Left ventricle myocardium superior (tissue), 1 donor: ENCODE data around the gene PPP4C. TPM values are rescaled to one million over a fixed set of nuclear protein-coding genes. Genes with fewer than 3 reads are reported as not detected.
"Not testable (repeated sequence)": the region's sequence is repeated elsewhere in the genome, so short reads cannot be mapped to it uniquely, and the experiment has no call there.

Source experiments
- ATAC-seq: fragments of 200-7000 bp; cut with Tn5 transposase; one replicate; pipeline ENCODE4 v1.9.1; 2020; ENCODE audit warnings: mild to moderate bottlenecking, moderate library complexity
- DNase-seq: peaks from one replicate; pipeline ENCODE4 v3.0.0-alpha.2; 2020
- intact Hi-C: fragments of 100-400 bp; cut with micrococcal nuclease; formaldehyde crosslinking; loops from one replicate; pipeline ENCODE4 v1.11.0; 2022
- total RNA-seq: library from RNA; stranded (reverse); fragmentation: NEBNext Ultra II Directional; extraction: Animal tissue kit (Norgen Biotek cat#: 25700); gene quantifications from one replicate; pipeline ENCODE4 v1.2.1, GENCODE V29; 2021
- donor health status: DM: no; HTN: yes; CAD: no; lungs with severe emphysema.

PPP4C gene
- total RNA-seq, 1 donor from 2014 or later, result 33.1 TPM

- intact Hi-C loops, result no loop called here
- DNase-seq (peak; percentile 97), ATAC-seq (peak; percentile 91)
These were observed 15.9 kb downstream of the PPP4C start, which contains the start of gene TBX6 for GRCh38 chr16:30091474-30092372. Gene TBX6, minus strand, starts transcription at chr16:30091924. Its CDS starts 731 bp downstream, at chr16:30091193.

- ATAC-seq (peak; percentile 56), DNase-seq (peak; percentile 88)
- intact Hi-C loops, result no loop called here
These were observed 16.7 kb downstream of the PPP4C start for GRCh38 chr16:30092373-30093010.

GRCh38 chr16:30094541-30095165 lies 18.9 kb downstream of the PPP4C start:
- ATAC-seq, result no peak
- peak; percentile 41 for DNase-seq
- intact Hi-C loops, result no loop called here

GRCh38 chr16:30095166-30096078 lies 19.6 kb downstream of the PPP4C start:
- ATAC-seq, result no peak
- peak; percentile 49 for DNase-seq
- intact Hi-C loops, result no loop called here

- intact Hi-C loops, result no loop called here
- peak; percentile 97 for DNase-seq
- peak; percentile 74 for ATAC-seq
These were observed 20.5 kb downstream of the PPP4C start, which contains the start of gene YPEL3 for GRCh38 chr16:30096105-30096861. Gene YPEL3, minus strand, starts transcription at chr16:30096213. Its CDS starts 731 bp downstream, at chr16:30095482.

GRCh38 chr16:30096862-30097563 lies 21.2 kb downstream of the PPP4C start:
- intact Hi-C loops, result no loop called here
- DNase-seq (no peak), ATAC-seq (no peak)

DNA sequence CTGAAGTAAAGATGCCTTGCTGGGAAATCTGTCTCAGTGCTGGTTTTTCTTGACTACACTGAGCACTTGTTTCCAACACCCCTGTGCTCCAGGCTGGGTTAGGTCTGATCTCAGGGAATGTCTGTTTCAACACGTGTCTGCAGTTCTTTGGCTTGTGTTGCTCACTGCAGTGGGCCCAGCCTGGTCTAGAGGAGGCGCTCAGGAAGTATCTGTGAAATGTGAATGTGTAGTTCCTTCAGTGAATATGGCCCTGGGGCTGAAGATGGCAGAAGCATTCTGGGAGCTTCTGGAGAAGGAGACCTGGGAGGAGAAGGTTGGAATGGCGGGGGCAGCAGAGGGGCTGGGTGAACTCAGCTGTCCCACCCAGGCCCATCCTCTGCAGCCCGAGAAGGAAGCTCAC lies 28.3 kb downstream of the PPP4C start:
- intact Hi-C loops, result no loop called here
- no peak for ATAC-seq
- DNase-seq, result no peak

DNA sequence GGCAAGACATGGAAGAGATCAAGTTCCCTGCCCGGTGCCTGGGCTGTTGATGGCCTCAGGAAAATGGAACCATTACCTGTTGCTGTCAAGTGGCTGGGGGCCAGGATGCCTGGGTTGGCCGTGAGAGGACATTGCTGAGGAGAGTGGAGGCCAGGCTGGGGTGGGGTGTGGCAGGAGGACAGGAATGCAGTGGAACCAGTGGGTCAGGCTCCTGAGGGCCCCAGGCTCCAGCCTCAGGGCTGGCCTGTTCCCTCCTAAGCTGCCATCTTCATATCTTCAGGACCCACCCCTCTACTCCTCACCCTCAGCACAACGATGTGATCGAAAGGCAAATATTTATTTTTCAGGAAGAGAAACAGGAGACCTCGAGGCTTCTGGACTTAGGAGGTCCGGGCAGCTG lies 28.7 kb downstream of the PPP4C start:
- ATAC-seq (no peak), DNase-seq (no peak)
- intact Hi-C loops, result no loop called here

DNA sequence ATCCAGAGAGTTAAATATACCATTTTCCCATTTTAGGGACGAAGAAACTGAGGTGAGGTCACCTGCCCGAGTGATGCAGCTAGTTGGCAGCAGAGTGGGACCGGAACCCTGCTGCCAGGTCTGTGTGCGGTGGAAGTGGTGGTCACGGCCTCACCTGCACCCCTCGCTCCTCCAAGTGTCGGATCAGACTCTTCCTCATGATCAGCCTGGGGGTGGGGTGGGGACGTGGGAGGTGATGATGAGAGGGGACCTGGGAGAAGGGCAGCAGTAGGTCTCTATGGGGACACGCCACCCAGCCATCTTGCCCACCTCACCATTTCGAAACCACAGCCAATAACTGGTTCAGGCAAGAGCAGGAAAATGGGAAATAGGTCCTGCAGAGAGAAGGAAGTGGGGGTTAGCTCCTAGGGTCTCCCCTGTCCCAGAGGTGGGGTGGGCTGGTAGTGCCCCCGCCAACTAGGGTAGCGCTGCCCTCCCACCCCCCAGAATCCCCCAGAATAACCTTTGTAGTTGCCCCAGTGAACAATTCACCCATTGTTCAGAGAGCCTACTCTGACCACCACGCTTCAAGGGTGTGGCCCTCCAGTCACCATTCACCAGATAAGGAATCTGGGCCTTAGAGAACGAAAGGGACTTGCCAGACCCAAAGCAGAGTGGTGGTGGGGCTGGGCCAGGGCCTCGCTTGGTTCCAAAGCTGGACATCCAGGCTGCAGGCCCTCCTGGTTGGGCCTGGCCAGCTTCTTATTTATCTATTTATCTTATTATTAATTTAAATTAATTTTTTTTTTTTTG lies 32.5 kb downstream of the PPP4C start:
- intact Hi-C loops, result no loop called here
- DNase-seq (no peak), ATAC-seq (no peak)

DNA sequence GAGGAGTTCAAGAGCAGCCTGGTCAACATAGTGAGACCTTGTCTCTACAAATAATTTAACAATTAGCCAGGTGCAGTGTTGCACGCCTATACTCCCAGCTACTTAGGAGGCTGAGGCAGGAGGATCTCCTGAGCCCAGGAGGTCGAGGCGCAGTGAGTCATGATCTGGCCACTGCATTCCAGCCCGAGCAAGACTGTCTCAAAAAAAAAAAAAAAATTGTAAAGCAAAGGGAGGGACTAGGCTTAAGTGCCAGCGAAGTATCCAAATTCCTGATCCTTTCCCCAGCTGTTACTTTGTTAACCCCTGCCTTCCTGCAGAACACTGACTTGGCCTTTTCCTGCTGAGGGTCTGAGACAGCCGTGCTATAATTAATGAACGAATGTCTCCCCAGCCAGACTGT lies 34.9 kb downstream of the PPP4C start:
- intact Hi-C loops, result no loop called here
- ATAC-seq, result no peak
- no peak for DNase-seq

DNA sequence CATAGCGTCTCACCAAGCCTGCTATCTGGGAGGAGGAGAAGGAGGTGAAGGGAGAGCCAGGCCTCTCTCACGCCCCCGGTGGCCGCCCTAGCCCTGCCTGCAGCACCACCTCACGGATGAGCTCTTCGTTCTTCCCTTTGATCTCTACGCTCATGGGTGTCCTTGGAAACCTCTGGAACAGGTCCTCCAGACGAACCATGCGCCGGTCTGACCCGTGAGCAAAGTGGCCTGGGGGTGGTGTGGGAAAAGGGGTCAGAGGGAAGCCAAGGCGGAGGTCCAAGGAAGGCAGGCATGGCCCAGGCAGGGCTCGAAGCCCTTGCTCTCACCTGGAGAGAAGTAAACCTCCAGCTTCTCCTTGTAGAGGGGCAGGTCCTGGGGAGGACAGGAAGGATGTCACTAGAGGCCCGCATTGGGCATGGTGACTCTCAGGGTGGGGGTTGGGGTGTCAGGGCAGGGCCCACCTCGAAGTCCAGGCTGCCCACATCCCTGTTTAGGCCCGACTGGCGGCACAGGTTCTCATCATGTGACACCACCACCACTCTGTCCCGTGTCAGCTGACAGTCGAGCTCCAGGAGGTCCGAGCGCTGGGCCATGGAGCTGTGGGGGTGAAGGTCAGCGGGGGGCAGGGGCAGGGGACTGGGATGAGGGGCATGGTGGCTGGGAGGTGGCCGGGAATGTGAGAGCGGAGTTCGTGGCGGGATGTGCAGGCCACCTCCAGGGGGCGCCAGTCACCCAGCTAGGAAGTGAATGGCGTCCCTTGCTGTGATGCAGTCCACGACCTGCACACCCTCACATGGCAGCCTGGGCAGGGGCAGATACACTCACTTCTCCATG lies 36.6 kb downstream of the PPP4C start:
- DNase-seq, result peak; percentile 78
- ATAC-seq, result peak; percentile 56
- intact Hi-C loops, result no loop called here

DNA sequence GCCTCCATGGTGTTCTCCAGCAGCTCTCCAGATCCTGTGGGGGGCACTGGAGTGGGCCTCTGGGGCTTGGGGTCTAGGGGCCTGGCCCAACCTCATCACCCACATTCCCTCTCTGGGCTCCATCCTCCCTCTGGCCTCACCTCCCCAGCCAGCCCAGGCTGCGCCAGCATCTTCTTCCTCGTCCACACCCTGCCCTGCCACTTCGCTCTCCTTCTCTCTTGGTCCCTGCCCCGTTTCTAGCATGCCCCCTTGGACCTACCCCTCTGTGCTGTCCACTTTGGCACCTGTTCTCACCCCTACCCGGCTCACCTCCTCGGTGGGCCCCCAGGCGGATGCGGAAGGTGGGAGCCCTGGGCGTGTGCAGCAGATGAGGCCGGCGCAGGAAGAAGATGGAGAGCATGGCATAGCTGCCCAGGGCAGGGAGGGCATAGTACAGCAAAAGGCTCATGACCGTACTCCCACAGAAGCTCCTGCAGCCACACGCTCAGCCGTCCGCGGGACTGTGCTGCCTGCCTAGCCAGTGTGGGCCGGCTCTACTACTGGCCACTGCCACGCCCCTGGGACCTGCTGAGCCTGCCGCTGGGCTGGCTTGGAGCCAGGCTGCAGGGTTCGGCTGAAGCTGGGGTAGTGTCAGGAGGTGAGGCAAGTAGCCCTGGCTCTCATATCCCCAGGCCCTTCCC lies 37.4 kb downstream of the PPP4C start, which contains the start of gene GDPD3:
Gene GDPD3, minus strand, starts transcription at position 507 of the 680 bp plus-strand sequence. Its CDS starts 59 bp downstream, at position 448.
- DNase-seq, result peak; percentile 75

GRCh38 chr16:30113711-30114333 lies 38.0 kb downstream of the PPP4C start:
- no peak for ATAC-seq
- intact Hi-C loops, result no loop called here
- DNase-seq, result no peak

More for the DNA sequence above, 37.4 kb downstream of the PPP4C start, which contains the start of gene GDPD3:
- peak; percentile 66 for ATAC-seq
- intact Hi-C loops, result no loop called here

DNA sequence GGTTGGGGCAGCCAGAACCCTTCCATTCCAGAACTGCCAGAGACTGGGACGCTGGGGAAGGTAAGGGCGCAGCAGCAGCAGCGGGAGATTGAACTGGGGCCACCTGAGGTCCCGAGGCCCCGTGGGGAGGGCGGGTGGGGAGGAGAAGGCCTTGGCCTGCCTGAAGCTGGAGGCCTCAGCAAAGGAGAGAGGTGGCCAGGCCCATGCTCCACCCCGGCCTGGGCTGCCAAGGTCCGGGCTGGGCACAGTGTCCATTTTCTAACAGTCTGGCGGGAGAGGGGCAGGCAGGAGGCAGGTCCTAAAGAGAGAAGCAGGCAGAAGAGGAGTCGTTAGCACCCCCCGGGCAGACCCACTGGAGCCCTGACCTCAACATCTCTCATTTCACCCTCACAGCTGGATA lies 38.6 kb downstream of the PPP4C start:
- DNase-seq (no peak), ATAC-seq (no peak)
- intact Hi-C loops, result no loop called here

DNA sequence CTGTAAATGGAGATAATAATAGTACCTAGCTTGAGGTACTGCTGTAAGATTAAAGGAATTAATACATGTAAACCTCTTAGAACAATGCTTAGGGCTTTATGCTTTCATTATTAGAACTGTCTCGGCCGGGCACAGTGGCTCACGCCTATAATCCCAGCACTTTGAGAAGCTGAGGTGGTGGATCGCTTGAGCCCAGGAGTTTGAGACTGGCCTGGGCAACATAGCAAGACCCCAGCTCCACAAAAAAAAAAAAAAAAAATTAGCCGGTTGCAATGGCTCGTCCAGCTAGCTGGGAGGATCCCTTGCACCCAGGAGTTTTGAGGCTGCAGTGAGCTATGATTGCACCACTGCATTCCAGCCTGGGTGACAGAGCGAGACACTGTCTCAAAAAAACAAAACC lies 39.0 kb downstream of the PPP4C start:
- intact Hi-C loops, ATAC-seq, DNase-seq: not testable (repeated sequence)
